NB4 (cell line): Measurements from ENCODE around the gene CDR2.

Experiments
- DNase-seq: peaks from one replicate; pipeline ENCODE4 v3.0.0; 2010; ENCODE audit warnings: low read depth
- H3K4me3 ChIP-seq: one replicate; pipeline ENCODE4 v1.5.1; 2011; ENCODE audit warnings: mild to moderate bottlenecking, low read depth, low read length, moderate library complexity
- MYC ChIP-seq: IDR thresholded peaks from 2 replicates; pipeline ENCODE4 v1.6.1; 2011; ENCODE audit warnings: low read depth, low read length
- POLR2A ChIP-seq: IDR thresholded peaks from 2 replicates; pipeline ENCODE4 v1.6.1; 2011; ENCODE audit warnings: mild to moderate bottlenecking; ENCODE audit not compliant: insufficient read length; ENCODE audit errors: extremely low read depth
- TF ChIP-seq, protein P1 (sequence below): IDR thresholded peaks from one replicate; pipeline ENCODE4 v1.5.1; 2012; ENCODE audit warnings: low read depth, low read length
- TF ChIP-seq, protein P2 (sequence below): IDR thresholded peaks from 2 replicates; pipeline ENCODE4 v1.6.1; 2011; ENCODE audit warnings: low read depth, low read length

The CDR2 gene

DNA sequence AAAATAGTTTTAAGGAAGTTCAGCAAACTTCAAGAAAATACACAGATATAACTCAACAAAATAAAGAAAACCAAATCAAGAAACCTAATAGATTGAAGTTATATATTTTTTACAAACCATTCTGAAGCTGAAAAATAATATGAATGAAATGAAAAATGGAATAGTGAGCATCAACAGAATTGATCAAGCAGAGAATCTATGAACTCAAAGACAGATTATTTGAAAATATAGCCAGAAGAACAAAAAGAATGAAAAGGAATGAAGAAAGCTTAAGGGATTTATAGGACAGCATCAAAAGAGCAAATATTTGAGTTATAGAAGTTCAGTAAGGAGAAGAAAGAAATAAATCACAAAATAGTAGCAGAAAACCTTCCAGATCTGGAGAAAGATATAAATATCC, 37.8 kb downstream of the CDR2 start:
- no peak for DNase-seq
- H3K4me3 ChIP-seq: no peak overlapping the region
- TF ChIP-seq POLR2A (no peak), MYC (no peak)
- TF ChIP-seq, protein P1, sequence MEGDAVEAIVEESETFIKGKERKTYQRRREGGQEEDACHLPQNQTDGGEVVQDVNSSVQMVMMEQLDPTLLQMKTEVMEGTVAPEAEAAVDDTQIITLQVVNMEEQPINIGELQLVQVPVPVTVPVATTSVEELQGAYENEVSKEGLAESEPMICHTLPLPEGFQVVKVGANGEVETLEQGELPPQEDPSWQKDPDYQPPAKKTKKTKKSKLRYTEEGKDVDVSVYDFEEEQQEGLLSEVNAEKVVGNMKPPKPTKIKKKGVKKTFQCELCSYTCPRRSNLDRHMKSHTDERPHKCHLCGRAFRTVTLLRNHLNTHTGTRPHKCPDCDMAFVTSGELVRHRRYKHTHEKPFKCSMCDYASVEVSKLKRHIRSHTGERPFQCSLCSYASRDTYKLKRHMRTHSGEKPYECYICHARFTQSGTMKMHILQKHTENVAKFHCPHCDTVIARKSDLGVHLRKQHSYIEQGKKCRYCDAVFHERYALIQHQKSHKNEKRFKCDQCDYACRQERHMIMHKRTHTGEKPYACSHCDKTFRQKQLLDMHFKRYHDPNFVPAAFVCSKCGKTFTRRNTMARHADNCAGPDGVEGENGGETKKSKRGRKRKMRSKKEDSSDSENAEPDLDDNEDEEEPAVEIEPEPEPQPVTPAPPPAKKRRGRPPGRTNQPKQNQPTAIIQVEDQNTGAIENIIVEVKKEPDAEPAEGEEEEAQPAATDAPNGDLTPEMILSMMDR: no peak
- TF ChIP-seq, protein P2, sequence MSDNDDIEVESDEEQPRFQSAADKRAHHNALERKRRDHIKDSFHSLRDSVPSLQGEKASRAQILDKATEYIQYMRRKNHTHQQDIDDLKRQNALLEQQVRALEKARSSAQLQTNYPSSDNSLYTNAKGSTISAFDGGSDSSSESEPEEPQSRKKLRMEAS: no peak

DNA sequence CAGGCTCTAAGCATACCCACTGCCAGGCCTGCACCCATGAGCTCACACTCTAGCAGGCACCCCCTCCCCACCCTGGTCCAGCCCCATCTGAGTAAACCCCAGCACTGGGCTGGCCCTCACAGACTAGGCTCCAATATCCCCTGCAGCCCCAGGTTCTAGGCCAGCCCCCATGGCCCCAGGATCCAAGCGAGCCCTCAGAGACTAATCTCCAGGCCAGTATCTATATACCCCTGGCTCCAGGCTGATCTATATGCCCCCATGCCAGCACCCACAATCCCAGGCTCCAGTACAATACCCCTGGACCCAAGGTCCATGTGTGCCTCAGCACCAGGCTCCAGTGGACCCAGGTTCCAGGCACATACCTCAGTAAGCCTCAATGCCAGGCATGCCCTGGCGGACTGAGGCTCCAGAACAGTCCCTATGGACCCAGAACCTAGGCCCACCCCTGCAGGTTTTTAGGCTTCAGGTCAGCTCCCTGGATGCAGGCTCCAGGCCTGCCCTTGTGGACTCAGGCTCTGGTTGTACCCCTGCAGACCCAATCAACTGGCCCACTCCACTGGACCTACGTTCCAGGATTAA, 38.7 kb downstream of the CDR2 start:
- TF ChIP-seq, protein P2: no peak
- no peak for TF ChIP-seq MYC
- H3K4me3 ChIP-seq: no peak overlapping the region
- DNase-seq: no peak

DNA sequence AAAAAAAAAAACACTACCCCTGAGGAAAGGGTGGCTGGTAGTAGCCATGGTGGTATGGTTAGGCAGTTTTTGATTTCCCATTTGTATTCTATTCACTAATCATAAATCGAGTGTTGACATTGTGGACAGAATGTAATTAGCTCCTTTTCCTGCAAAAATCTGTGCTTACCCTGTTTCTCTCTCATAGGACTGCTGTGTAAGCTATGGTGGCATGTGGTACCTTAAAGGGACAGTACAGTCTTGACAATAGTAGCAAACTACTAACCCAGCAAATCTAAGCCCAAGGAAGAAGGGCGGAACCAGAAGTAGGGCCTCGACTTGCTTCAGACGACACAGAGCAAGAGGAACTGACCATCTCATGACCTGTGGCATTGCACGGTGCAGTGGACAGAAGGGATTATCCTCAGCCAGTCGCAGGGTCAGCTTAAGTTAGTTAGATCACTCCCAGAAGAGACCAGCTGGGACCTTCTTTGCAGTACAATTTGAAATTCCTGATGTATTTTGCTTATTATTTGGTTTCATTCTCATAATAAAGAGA, 40.9 kb downstream of the CDR2 start:
- no peak for DNase-seq
- TF ChIP-seq, protein P1: no peak
- TF ChIP-seq POLR2A (no peak), MYC (no peak)
- TF ChIP-seq, protein P2: no peak
- no peak overlapping the region for H3K4me3 ChIP-seq

DNA sequence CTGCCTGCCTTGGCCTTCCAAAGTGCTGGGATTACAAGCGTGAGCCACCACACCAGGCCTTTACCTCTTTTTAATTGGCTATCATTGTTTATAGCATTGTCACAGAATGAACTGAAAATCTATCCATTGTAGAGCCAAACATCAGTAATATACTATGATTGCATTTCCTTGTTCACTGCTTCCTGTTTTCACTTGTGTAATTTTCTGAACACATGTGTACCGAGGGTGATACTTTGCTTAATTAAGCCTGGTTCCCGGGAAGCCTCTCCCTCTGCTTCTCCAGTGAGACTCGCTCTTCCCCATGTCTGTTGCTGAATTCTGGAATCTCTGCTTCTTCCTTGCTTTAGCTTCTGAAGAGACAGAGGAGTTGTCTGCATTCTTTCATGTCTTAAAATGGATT, 44.1 kb downstream of the CDR2 start:
- TF ChIP-seq, protein P2: no peak
- TF ChIP-seq POLR2A: no peak
- DNase-seq: no peak
- H3K4me3 ChIP-seq: no peak overlapping the region

DNA sequence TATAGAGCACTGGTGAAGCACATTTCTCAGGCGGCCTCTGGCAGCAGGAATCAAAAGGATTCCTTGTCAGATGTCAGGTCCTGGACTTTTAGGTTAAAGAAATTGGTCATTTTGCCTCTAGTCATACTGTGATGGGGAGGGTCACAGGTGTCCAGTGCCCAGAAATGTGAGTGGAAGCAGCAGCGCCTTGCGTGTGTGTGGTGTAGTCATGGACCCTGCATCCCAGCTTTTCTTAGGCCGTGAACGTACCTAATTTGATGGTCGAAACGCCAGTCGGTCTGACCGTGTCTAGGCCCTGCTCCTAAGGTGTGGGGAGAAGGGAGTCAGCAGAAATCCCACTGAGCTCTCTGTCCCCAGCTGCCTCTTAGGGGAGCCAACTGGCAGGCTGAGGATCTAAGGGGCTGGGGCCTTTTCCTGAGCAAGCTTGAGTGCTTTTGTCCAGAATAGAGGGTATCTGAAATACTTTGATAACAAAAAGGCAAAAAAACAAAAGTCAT, 45.2 kb downstream of the CDR2 start:
- no peak for TF ChIP-seq MYC
- TF ChIP-seq, protein P2: no peak
- no peak for TF ChIP-seq POLR2A
- TF ChIP-seq, protein P1: no peak
- H3K4me3 ChIP-seq: no peak overlapping the region
- no peak for DNase-seq

DNA sequence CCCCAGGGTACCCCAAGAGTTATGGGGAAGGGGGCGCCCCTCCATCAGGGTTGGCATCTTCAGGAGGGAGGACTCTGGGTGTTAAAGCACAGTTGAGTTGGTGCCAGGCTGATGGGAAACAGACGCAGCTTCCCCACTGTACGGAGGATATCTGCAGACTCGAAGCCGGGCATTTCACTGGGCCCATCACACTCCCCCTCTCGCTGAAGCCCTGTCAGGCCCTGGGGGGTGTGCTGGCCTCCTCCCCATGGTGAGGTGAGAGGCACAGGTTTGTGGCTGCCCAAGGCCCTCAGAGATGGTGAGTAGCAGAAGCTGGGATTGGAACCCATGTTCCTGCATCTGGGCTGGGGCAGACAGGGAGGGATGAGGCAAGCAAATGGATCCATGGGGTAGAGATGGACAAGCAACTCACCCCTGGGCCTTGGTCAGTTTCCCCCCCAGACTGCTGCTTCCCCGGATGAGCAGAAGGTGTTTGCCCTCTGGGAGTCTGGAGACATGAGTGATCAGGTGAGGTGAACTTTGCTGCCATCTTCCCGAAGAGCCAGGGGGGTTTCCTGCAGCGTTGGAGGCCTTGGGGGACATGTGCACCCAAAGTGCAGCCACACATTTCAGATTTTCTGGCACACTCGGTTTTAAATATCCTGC, 46.2 kb downstream of the CDR2 start:
- no peak overlapping the region for H3K4me3 ChIP-seq
- TF ChIP-seq, protein P1: no peak
- TF ChIP-seq, protein P2: no peak
- TF ChIP-seq MYC (no peak), POLR2A (no peak)
- DNase-seq: no peak
